IPS-15b (cell line): Measurements from ENCODE around the gene SLC39A11.

Experiments
- H3K27me3 ChIP-seq: one replicate; pipeline ENCODE4 v1.6.1; 2013; ENCODE audit warnings: low read length; ENCODE audit not compliant: control insufficient read depth, insufficient read depth
- H3K36me3 ChIP-seq: one replicate; pipeline ENCODE4 v1.6.1; 2013; ENCODE audit warnings: low read length; ENCODE audit not compliant: control insufficient read depth, insufficient read depth
- H3K4me1 ChIP-seq: one replicate; pipeline ENCODE4 v1.6.1; 2013; ENCODE audit warnings: mild to moderate bottlenecking, low read length; ENCODE audit not compliant: control insufficient read depth, insufficient read depth
- H3K4me3 ChIP-seq: one replicate; pipeline ENCODE4 v1.5.1; 2013; ENCODE audit warnings: low read depth, low read length
- H3K9ac ChIP-seq: one replicate; pipeline ENCODE4 v1.6.1; 2013; ENCODE audit warnings: low read depth, mild to moderate bottlenecking, low read length
- H3K9me3 ChIP-seq: one replicate; pipeline ENCODE4 v1.6.1; 2013; ENCODE audit warnings: mild to moderate bottlenecking, low read length; ENCODE audit not compliant: control insufficient read depth, insufficient read depth

Gene SLC39A11

GRCh38 chr17:73050797-73051196 is 41.7 kb downstream of the SLC39A11 start:
- Histone ChIP-seq H3K9ac (no peak overlapping the region), H3K36me3 (no peaks in the 10 kb centered on the region), H3K9me3 (no peaks in the 10 kb centered on the region), H3K4me1 (no peaks in the 10 kb centered on the region), H3K27me3 (no peaks in the 10 kb centered on the region), H3K4me3 (no peak overlapping the region)

- no peak overlapping the region for H3K9ac ChIP-seq
- H3K9me3 ChIP-seq: no peaks in the 10 kb centered on the region
- no peaks in the 10 kb centered on the region for H3K27me3 ChIP-seq
- H3K4me1 ChIP-seq: no peaks in the 10 kb centered on the region
- no peaks in the 10 kb centered on the region for H3K36me3 ChIP-seq
- no peak overlapping the region for H3K4me3 ChIP-seq
Measured at GRCh38 chr17:73048170-73048569, 44.3 kb downstream of the SLC39A11 start.

- no peak overlapping the region for H3K9ac ChIP-seq
- H3K4me1 ChIP-seq: no peaks in the 10 kb centered on the region
- no peaks in the 10 kb centered on the region for H3K9me3 ChIP-seq
- no peak overlapping the region for H3K4me3 ChIP-seq
- no peaks in the 10 kb centered on the region for H3K36me3 ChIP-seq
- H3K27me3 ChIP-seq: no peaks in the 10 kb centered on the region
Measured at GRCh38 chr17:73045724-73046123, 46.8 kb downstream of the SLC39A11 start.

GRCh38 chr17:73043686-73044581 is 48.6 kb downstream of the SLC39A11 start:
- Histone ChIP-seq H3K4me1 (no peaks in the 10 kb centered on the region), H3K36me3 (no peaks in the 10 kb centered on the region), H3K9me3 (no peaks in the 10 kb centered on the region), H3K4me3 (no peak overlapping the region), H3K27me3 (no peaks in the 10 kb centered on the region), H3K9ac (no peak overlapping the region)

- no peaks in the 10 kb centered on the region for H3K27me3 ChIP-seq
- H3K4me3 ChIP-seq: no peak overlapping the region
- no peaks in the 10 kb centered on the region for H3K36me3 ChIP-seq
Measured at GRCh38 chr17:73042809-73043685, 49.4 kb downstream of the SLC39A11 start.

GRCh38 chr17:73042225-73042624 is 50.3 kb downstream of the SLC39A11 start:
- H3K4me3 ChIP-seq: no peak overlapping the region
- H3K36me3 ChIP-seq: no peaks in the 10 kb centered on the region
- H3K4me1 ChIP-seq: no peaks in the 10 kb centered on the region
- no peaks in the 10 kb centered on the region for H3K9me3 ChIP-seq
- no peaks in the 10 kb centered on the region for H3K27me3 ChIP-seq
- H3K9ac ChIP-seq: no peak overlapping the region

More at GRCh38 chr17:73042809-73043685, 49.4 kb downstream of the SLC39A11 start:
- H3K4me1 ChIP-seq: no peaks in the 10 kb centered on the region
- no peaks in the 10 kb centered on the region for H3K9me3 ChIP-seq
- H3K9ac ChIP-seq: no peak overlapping the region

GRCh38 chr17:73039282-73039681 is 53.2 kb downstream of the SLC39A11 start:
- Histone ChIP-seq H3K27me3 (no peaks in the 10 kb centered on the region), H3K4me3 (no peak overlapping the region), H3K36me3 (no peaks in the 10 kb centered on the region), H3K9me3 (no peaks in the 10 kb centered on the region), H3K4me1 (no peaks in the 10 kb centered on the region), H3K9ac (no peak overlapping the region)

GRCh38 chr17:73031472-73031871 is 61.0 kb downstream of the SLC39A11 start:
- no peak overlapping the region for H3K4me3 ChIP-seq

GRCh38 chr17:73030995-73031394 is 61.5 kb downstream of the SLC39A11 start:
- Histone ChIP-seq H3K9me3 (no peaks in the 10 kb centered on the region), H3K4me1 (no peaks in the 10 kb centered on the region), H3K27me3 (no peaks in the 10 kb centered on the region), H3K9ac (no peak overlapping the region), H3K4me3 (no peak overlapping the region), H3K36me3 (no peaks in the 10 kb centered on the region)

More at GRCh38 chr17:73031472-73031871, 61.0 kb downstream of the SLC39A11 start:
- Histone ChIP-seq H3K27me3 (no peaks in the 10 kb centered on the region), H3K9me3 (no peaks in the 10 kb centered on the region), H3K4me1 (no peaks in the 10 kb centered on the region), H3K9ac (no peak overlapping the region), H3K36me3 (no peaks in the 10 kb centered on the region)

- H3K27me3 ChIP-seq: no peaks in the 10 kb centered on the region
- H3K9me3 ChIP-seq: no peaks in the 10 kb centered on the region
- H3K4me1 ChIP-seq: no peaks in the 10 kb centered on the region
Measured at GRCh38 chr17:73030501-73030921, 62.0 kb downstream of the SLC39A11 start.

GRCh38 chr17:73029991-73030390 is 62.5 kb downstream of the SLC39A11 start:
- Histone ChIP-seq H3K9me3 (no peaks in the 10 kb centered on the region), H3K4me1 (no peaks in the 10 kb centered on the region), H3K27me3 (no peaks in the 10 kb centered on the region), H3K9ac (no peak overlapping the region), H3K4me3 (no peak overlapping the region), H3K36me3 (no peaks in the 10 kb centered on the region)

More at GRCh38 chr17:73030501-73030921, 62.0 kb downstream of the SLC39A11 start:
- no peak overlapping the region for H3K9ac ChIP-seq
- H3K36me3 ChIP-seq: no peaks in the 10 kb centered on the region
- H3K4me3 ChIP-seq: no peak overlapping the region
